Fibroblast of pulmonary artery (primary cell): ENCODE measurements around the gene PRDM15.

Source experiments
- DNase-seq: peaks from one replicate; pipeline ENCODE4 v3.0.0-alpha.2; 2010; ENCODE audit warnings: low read depth
- H3K4me3 ChIP-seq: replicated peaks from 2 replicates; pipeline ENCODE4 v1.5.1; 2011; ENCODE audit warnings: low read depth, mild to moderate bottlenecking, control low read depth, low read length, moderate library complexity
- TF ChIP-seq, protein P1 (sequence below): IDR thresholded peaks from 2 replicates; pipeline ENCODE4 v1.5.1; 2011; ENCODE audit warnings: mild to moderate bottlenecking, control low read depth, low read length, inconsistent platforms; ENCODE audit errors: missing control alignments

PRDM15 gene

DNA sequence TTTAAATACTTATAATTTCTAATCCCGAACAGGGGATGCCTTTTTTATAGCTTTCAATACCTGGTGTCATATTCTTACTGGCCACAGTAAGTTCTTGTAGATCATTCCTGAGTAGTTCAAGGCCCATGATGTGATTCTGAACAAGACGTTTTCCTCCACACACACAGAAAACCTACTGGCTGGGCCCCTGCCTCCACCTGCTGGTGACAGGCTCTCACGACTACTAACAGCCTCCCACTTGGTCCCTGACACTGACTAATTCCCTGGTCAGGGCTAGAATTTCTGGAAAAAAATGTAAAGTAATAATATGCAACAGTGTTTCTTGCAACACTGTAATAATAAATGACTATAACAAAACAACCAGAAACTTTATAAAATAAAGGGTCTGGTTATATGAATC is 61.9 kb downstream of the PRDM15 start:
- no peak overlapping the region for H3K4me3 ChIP-seq
- TF ChIP-seq, protein P1, sequence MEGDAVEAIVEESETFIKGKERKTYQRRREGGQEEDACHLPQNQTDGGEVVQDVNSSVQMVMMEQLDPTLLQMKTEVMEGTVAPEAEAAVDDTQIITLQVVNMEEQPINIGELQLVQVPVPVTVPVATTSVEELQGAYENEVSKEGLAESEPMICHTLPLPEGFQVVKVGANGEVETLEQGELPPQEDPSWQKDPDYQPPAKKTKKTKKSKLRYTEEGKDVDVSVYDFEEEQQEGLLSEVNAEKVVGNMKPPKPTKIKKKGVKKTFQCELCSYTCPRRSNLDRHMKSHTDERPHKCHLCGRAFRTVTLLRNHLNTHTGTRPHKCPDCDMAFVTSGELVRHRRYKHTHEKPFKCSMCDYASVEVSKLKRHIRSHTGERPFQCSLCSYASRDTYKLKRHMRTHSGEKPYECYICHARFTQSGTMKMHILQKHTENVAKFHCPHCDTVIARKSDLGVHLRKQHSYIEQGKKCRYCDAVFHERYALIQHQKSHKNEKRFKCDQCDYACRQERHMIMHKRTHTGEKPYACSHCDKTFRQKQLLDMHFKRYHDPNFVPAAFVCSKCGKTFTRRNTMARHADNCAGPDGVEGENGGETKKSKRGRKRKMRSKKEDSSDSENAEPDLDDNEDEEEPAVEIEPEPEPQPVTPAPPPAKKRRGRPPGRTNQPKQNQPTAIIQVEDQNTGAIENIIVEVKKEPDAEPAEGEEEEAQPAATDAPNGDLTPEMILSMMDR: peak; percentile 65
- DNase-seq: peak; percentile 67

GRCh38 chr21:41816583-41817165 is 62.5 kb downstream of the PRDM15 start:
- no peak overlapping the region for H3K4me3 ChIP-seq
- TF ChIP-seq, protein P1: peak; percentile 81
- DNase-seq: peak; percentile 63

DNA sequence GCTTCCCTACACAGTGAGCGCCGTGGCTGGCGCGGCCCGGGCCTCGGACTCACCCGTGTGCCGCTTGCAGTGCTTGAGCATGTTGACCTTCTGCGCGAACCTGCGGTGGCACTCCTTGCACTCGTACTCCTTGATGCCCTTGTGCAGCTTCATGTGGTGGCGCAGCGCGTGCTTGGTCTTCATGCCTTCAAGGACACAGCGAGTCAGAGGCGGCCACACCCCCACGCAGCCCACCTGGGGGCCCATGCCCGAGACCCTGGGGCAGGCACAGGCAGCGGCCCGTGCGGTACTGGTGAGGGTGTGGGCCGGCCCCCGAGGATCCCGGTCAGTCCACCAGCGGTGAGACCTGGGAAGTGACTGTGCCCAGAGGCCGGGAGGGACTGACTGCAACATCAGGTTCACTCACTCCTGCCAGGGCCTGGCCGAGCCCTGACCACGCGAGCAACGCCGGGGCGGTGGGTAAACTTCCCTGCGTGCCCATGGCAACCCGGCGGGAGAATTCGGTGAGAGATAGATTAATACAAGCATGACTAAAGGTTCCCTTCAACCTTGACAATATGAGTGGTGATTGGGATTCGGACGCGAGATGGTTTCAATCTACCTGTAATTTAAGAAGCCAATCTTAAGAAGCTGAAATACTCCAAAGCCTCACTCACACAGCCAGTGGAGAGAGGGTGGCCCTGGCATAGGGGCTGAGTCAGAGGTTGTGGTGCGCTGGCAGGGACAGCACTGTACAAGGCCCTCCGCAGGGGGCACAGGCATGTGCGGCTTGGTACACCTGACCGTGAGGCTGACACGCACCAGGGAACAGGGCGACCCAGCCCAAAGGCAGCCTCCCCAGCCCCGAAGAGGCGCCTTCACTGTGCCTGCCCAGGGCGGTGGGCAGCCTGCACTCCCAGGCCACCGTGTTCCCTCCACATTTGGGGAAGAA is 63.2 kb downstream of the PRDM15 start:
- H3K4me3 ChIP-seq: no peak overlapping the region
- no peak for DNase-seq
- TF ChIP-seq, protein P1: no peak

GRCh38 chr21:41813226-41813625 is 65.9 kb downstream of the PRDM15 start:
- H3K4me3 ChIP-seq: no peak overlapping the region
- DNase-seq: no peak
- TF ChIP-seq, protein P1: no peak

GRCh38 chr21:41812679-41813078 is 66.5 kb downstream of the PRDM15 start:
- no peak overlapping the region for H3K4me3 ChIP-seq
- TF ChIP-seq, protein P1: no peak
- DNase-seq: no peak

- TF ChIP-seq, protein P1: no peak
- DNase-seq: no peak
- no peak overlapping the region for H3K4me3 ChIP-seq
Observed at GRCh38 chr21:41810597-41810932, 68.6 kb downstream of the PRDM15 start.
